DND-41 (cell line): ENCODE data around the gene MECP2.

Experiments
- ATAC-seq: fragments of 200-7000 bp; cut with Tn5 transposase; 3 replicates; pipeline ENCODE4 v1.9.1; 2021; ENCODE audit warnings: low read depth; ENCODE audit not compliant: insufficient read depth
- DNase-seq: peaks from one replicate; pipeline ENCODE4 v3.0.0-alpha.2; 2020
- H2AFZ ChIP-seq: 2 replicates; pipeline ENCODE4 v1.6.0; 2012; ENCODE audit warnings: low read depth, low read length
- H3K27ac ChIP-seq: 2 replicates; pipeline ENCODE4 v1.5.1; 2012; ENCODE audit warnings: low read length, inconsistent platforms
- H3K27me3 ChIP-seq: fragments of 200-600 bp; sonication (generic); 2 replicates; pipeline ENCODE4 v1.6.0; 2012; ENCODE audit warnings: low read length, mild to moderate bottlenecking, inconsistent platforms; ENCODE audit not compliant: insufficient read depth, poor library complexity
- H3K36me3 ChIP-seq: 2 replicates; pipeline ENCODE4 v1.5.1; 2012; ENCODE audit warnings: low read length, inconsistent platforms; ENCODE audit not compliant: insufficient read depth
- H3K4me1 ChIP-seq: 2 replicates; pipeline ENCODE4 v1.5.1; 2012; ENCODE audit warnings: mild to moderate bottlenecking, low read length; ENCODE audit not compliant: insufficient read depth
- H3K4me2 ChIP-seq: 2 replicates; pipeline ENCODE4 v1.6.0; 2012; ENCODE audit warnings: mild to moderate bottlenecking, moderate library complexity, low read length, inconsistent platforms; ENCODE audit not compliant: insufficient read depth
- H3K4me3 ChIP-seq, 2 experiments: fragments of 200-600 bp in 1 of 2; shearing (Covaris generic) in 1 of 2; 2 replicates each; pipeline ENCODE4 v1.5.1; 2012 to 2016; ENCODE audit warnings: inconsistent platforms in 2 of 2, low read length in 2 of 2, mild to moderate bottlenecking in 2 of 2, low read depth in 1 of 2, moderate library complexity in 1 of 2
- H3K79me2 ChIP-seq: 2 replicates; pipeline ENCODE4 v1.6.0; 2012; ENCODE audit warnings: low read length, inconsistent platforms; ENCODE audit not compliant: insufficient read depth
- H3K9ac ChIP-seq: 2 replicates; pipeline ENCODE4 v1.6.0; 2012; ENCODE audit warnings: low read depth, mild to moderate bottlenecking, inconsistent platforms, low read length, moderate library complexity
- H3K9me3 ChIP-seq: 2 replicates; pipeline ENCODE4 v1.5.1; 2012; ENCODE audit warnings: low read length, moderate library complexity, mild to moderate bottlenecking, inconsistent platforms; ENCODE audit not compliant: insufficient read depth, severe bottlenecking
- H4K20me1 ChIP-seq: 2 replicates; pipeline ENCODE4 v1.6.0; 2012; ENCODE audit warnings: low read length; ENCODE audit not compliant: insufficient read depth
- EZH2 ChIP-seq: IDR thresholded peaks from 3 replicates; pipeline ENCODE4 v1.6.1; 2012; ENCODE audit warnings: borderline replicate concordance, low read depth, mild to moderate bottlenecking, moderate library complexity, low read length, inconsistent platforms; ENCODE audit not compliant: severe bottlenecking
- TF ChIP-seq, protein P1 (sequence below): IDR thresholded peaks from 2 replicates; pipeline ENCODE4 v1.5.1; 2012; ENCODE audit warnings: borderline replicate concordance, low read length, moderate library complexity, mild to moderate bottlenecking; ENCODE audit not compliant: poor library complexity, severe bottlenecking; ENCODE audit errors: extremely low read depth

The MECP2 gene

DNA sequence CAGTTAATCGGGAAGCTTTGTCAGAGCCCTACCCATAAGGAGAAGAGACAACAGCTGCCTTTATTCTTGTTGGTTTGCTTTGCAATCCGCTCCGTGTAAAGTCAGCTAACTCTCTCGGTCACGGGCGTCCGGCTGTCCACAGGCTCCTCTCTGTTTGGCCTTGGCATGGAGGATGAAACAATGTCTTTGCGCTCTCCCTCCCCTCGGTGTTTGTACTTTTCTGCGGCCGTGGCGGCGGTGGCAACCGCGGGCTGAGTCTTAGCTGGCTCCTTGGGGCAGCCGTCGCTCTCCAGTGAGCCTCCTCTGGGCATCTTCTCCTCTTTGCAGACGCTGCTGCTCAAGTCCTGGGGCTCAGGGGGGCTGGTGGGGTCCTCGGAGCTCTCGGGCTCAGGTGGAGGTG is 67.3 kb downstream of the MECP2 start:
- no peak overlapping the region for H3K4me3 ChIP-seq
- no peaks in the 10 kb centered on the region for H3K27me3 ChIP-seq
- DNase-seq (no peak), ATAC-seq (no peak)
- peaks cover 32% of the 10 kb centered on the region for H3K79me2 ChIP-seq
- H3K4me1 ChIP-seq, result no peaks in the 10 kb centered on the region
- no peak overlapping the region for H3K4me2 ChIP-seq
- H4K20me1 ChIP-seq, result peaks cover 24% of the 10 kb centered on the region
- H3K27ac ChIP-seq, result no peak overlapping the region
- TF ChIP-seq, protein P1, sequence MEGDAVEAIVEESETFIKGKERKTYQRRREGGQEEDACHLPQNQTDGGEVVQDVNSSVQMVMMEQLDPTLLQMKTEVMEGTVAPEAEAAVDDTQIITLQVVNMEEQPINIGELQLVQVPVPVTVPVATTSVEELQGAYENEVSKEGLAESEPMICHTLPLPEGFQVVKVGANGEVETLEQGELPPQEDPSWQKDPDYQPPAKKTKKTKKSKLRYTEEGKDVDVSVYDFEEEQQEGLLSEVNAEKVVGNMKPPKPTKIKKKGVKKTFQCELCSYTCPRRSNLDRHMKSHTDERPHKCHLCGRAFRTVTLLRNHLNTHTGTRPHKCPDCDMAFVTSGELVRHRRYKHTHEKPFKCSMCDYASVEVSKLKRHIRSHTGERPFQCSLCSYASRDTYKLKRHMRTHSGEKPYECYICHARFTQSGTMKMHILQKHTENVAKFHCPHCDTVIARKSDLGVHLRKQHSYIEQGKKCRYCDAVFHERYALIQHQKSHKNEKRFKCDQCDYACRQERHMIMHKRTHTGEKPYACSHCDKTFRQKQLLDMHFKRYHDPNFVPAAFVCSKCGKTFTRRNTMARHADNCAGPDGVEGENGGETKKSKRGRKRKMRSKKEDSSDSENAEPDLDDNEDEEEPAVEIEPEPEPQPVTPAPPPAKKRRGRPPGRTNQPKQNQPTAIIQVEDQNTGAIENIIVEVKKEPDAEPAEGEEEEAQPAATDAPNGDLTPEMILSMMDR, result no peak
- TF ChIP-seq EZH2, result no peak
- no peak overlapping the region for H3K9ac ChIP-seq
- H3K9me3 ChIP-seq, result no peaks in the 10 kb centered on the region
- no peak overlapping the region for H2AFZ ChIP-seq
- H3K36me3 ChIP-seq, result peaks cover 71% of the 10 kb centered on the region

DNA sequence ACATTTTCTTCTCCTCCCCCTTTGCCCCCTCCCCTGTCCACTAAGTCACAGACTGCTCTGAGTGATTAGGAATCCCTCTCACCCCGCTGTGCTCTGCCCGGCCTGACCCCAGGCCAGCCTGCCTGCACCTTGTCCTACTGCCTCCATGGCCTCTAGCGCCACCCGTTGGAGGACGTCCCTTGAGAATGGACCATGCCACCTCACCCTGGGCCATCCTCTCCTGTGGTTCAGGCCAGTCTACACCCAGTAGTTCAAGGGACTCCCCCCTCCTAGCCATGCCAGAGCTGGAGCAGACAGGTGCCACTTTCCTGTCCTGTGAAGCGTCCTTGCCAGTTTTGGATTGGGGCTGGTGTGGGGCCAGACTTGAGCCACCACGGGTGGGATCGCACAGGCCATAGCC is 68.1 kb downstream of the MECP2 start:
- no peak overlapping the region for H3K9ac ChIP-seq
- ATAC-seq (no peak), DNase-seq (no peak)
- H3K9me3 ChIP-seq, result no peaks in the 10 kb centered on the region
- TF ChIP-seq EZH2, result no peak
- TF ChIP-seq, protein P1, result peak; percentile 28
- H3K4me2 ChIP-seq, result no peak overlapping the region
- peaks cover 24% of the 10 kb centered on the region; the same call in 1 of the 2 replicates for H3K79me2 ChIP-seq
- peaks cover 20% of the 10 kb centered on the region for H4K20me1 ChIP-seq
- peaks cover 71% of the 10 kb centered on the region for H3K36me3 ChIP-seq
- no peak overlapping the region for H3K4me3 ChIP-seq
- no peak overlapping the region for H3K27ac ChIP-seq
- H3K27me3 ChIP-seq, result no peaks in the 10 kb centered on the region
- H3K4me1 ChIP-seq, result no peaks in the 10 kb centered on the region
- H2AFZ ChIP-seq, result no peak overlapping the region

DNA sequence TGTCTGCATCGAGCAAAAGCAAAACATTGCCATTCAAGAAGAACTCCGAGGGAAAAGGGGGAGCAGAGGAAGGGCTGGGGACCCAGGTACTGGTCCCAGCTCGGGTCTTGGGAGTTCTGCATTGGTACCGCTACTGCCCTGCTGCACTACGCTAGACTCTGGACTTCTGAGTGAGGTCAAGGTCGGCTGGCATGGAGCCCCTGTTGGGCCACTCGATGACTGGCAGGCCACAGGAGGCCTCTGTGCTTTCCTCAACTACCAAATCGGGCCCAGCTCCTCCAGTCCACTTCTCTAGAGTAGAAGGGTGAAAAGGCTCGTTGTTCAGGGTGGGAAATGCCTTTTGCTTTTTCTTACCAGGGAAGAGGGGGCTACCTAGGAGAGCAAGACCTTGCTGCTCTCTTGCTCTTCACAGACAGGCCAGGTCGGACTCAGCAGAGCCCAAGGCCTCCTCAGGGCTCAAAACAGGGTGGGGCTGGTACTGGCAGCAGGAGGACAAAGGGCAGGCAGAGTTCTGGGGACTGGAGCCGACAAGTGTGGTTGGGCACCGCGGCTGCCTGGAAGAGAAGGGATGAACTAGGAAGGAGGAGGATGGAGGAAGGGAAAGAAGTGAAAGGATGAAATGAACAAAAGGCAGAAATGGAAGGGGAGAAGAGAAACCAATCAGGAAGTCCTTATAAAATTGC is 68.9 kb downstream of the MECP2 start:
- H3K27ac ChIP-seq, result no peak overlapping the region
- no peak for ATAC-seq
- H3K4me2 ChIP-seq, result no peak overlapping the region
- H3K9ac ChIP-seq, result no peak overlapping the region
- no peak overlapping the region for H2AFZ ChIP-seq
- peaks cover 14% of the 10 kb centered on the region for H4K20me1 ChIP-seq
- H3K79me2 ChIP-seq, result peaks cover 17% of the 10 kb centered on the region; the same call in 1 of the 2 replicates
- no peaks in the 10 kb centered on the region for H3K9me3 ChIP-seq
- peaks cover 68% of the 10 kb centered on the region for H3K36me3 ChIP-seq
- DNase-seq, result no peak
- no peaks in the 10 kb centered on the region for H3K27me3 ChIP-seq
- TF ChIP-seq, protein P1, result no peak
- TF ChIP-seq EZH2, result no peak
- no peaks in the 10 kb centered on the region for H3K4me1 ChIP-seq
- no peak overlapping the region for H3K4me3 ChIP-seq
